ENCODE results near the gene S100A9.
"Not testable (repeated sequence)": the region's sequence is repeated elsewhere in the genome, so short reads cannot be mapped to it uniquely, and the experiment has no call there.

GRCh38 chr1:153314388-153314787 lies 43.3 kb upstream of the S100A9 start:
- not testable (repeated sequence) for TF ChIP-seq CTCF, POLR2A (IDR thresholded peaks at IDR 0.05)
